Vagina (tissue), 2 donors: ENCODE results near the gene KDM3A.
A peak's percentile ranks its signal among the peaks of the same experiment; 100 is the strongest.

Experiments used
- CTCF ChIP-seq, 3 experiments: fragments of 450-650 bp in 2 of 3; fragments of 200-600 bp in 1 of 3; sonication (generic) in 1 of 3; IDR thresholded peaks; one replicate each; pipeline ENCODE4 v1.5.1; 2017 to 2019; ENCODE audit warnings: antibody characterized with exemption in 3 of 3, mild to moderate bottlenecking in 2 of 3, moderate library complexity in 2 of 3
- POLR2AphosphoS5 ChIP-seq, 2 donors: sonication (generic); formaldehyde crosslinking; IDR thresholded peaks; one replicate each; pipeline ENCODE4 v1.9.0; 2017; ENCODE audit warnings: antibody characterized with exemption in 2 of 2, mild to moderate bottlenecking in 2 of 2, low read depth in 1 of 2; ENCODE audit not compliant: insufficient read depth in 1 of 2

GRCh38 chr2:86440631-86441391, at the start of gene KDM3A:
- TF ChIP-seq CTCF (IDR thresholded peaks at IDR 0.05) (no peak), POLR2AphosphoS5 (IDR thresholded peaks at IDR 0.05; ENCODE audit: insufficient read depth in 1 of 2, low read depth in 1 of 2) (peak; percentile 81 to 95)
